GM18505 (cell line): Measurements from ENCODE around the gene PHF21A.
"Not testable (repeated sequence)": the region's sequence is repeated elsewhere in the genome, so short reads cannot be mapped to it uniquely, and the experiment has no call there.

Experiments used
- ATAC-seq: cut with Tn5 transposase; IDR thresholded peaks from one replicate; pipeline ENCODE4 v1.9.1; 2021; ENCODE audit not compliant: unreplicated experiment
- POLR2A ChIP-seq: IDR thresholded peaks from 4 replicates; pipeline ENCODE4 v1.6.1; 2011; ENCODE audit warnings: borderline replicate concordance; ENCODE audit not compliant: insufficient read depth, insufficient read length; ENCODE audit errors: extremely low read depth

Gene PHF21A

GRCh38 chr11:46045811-46046210 lies 75.4 kb downstream of the PHF21A start:
- no peak for TF ChIP-seq POLR2A
- ATAC-seq: no peak

- ATAC-seq: no peak
- TF ChIP-seq POLR2A: no peak
Measured at GRCh38 chr11:46044601-46045000, 76.7 kb downstream of the PHF21A start.

GRCh38 chr11:46039990-46040389 lies 81.3 kb downstream of the PHF21A start:
- no peak for TF ChIP-seq POLR2A
- no peak for ATAC-seq

GRCh38 chr11:46038529-46038928 lies 82.7 kb downstream of the PHF21A start:
- TF ChIP-seq POLR2A: no peak
- no peak for ATAC-seq

GRCh38 chr11:46036969-46037368 lies 84.3 kb downstream of the PHF21A start:
- no peak for ATAC-seq

GRCh38 chr11:46036009-46036408 lies 85.2 kb downstream of the PHF21A start:
- TF ChIP-seq POLR2A: no peak
- no peak for ATAC-seq

More at GRCh38 chr11:46036969-46037368, 84.3 kb downstream of the PHF21A start:
- TF ChIP-seq POLR2A: no peak

- no peak for TF ChIP-seq POLR2A
- no peak for ATAC-seq
Measured at GRCh38 chr11:46034041-46034440, 87.2 kb downstream of the PHF21A start.

GRCh38 chr11:46026606-46027293 lies 94.5 kb downstream of the PHF21A start:
- no peak for ATAC-seq
- no peak for TF ChIP-seq POLR2A

- TF ChIP-seq POLR2A: no peak
- no peak for ATAC-seq
Measured at GRCh38 chr11:46020084-46020599, 101.1 kb downstream of the PHF21A start.

- no peak for ATAC-seq
- TF ChIP-seq POLR2A: no peak
Measured at GRCh38 chr11:46018651-46019050, 102.6 kb downstream of the PHF21A start.

GRCh38 chr11:46017341-46017740 lies 103.9 kb downstream of the PHF21A start:
- no peak for ATAC-seq
- no peak for TF ChIP-seq POLR2A

GRCh38 chr11:46015941-46016340 lies 105.3 kb downstream of the PHF21A start:
- TF ChIP-seq POLR2A: no peak

GRCh38 chr11:46014168-46014567 lies 107.1 kb downstream of the PHF21A start:
- not testable (repeated sequence) for ATAC-seq

More at GRCh38 chr11:46015941-46016340, 105.3 kb downstream of the PHF21A start:
- no peak for ATAC-seq

- no peak for ATAC-seq
- TF ChIP-seq POLR2A: no peak
Measured at GRCh38 chr11:46012185-46012584, 109.1 kb downstream of the PHF21A start.
